IMR-90 (cell line): ENCODE data around the gene ARHGAP45. TPM values are rescaled to one million over a fixed set of nuclear protein-coding genes. Genes with fewer than 3 reads are reported as not detected.

Source experiments
- ATAC-seq: fragments of 200-7000 bp; cut with Tn5 transposase; 2 replicates; pipeline ENCODE4 v1.9.1; 2020; ENCODE audit warnings: low read depth, mild to moderate bottlenecking, moderate library complexity
- BruUV-seq: library from RNA; stranded (reverse); fragments of 400-500 nt; replicated peaks from 2 replicates; lab custom pipeline; 2021; lab: Mats Ljungman, UMichigan
- CTCF ChIA-PET: fragments of 300-600 bp; formaldehyde crosslinking; extraction: SDS; loops from one replicate; lab custom pipeline; 2021; ENCODE audit warnings: antibody characterized with exemption; lab: Yijun Ruan, JAX
- POLR2A ChIA-PET: fragments of 300-600 bp; sonication (Branson Sonifier 250); formaldehyde crosslinking; loops from one replicate; lab custom pipeline; 2022; ENCODE audit warnings: antibody characterized with exemption; ENCODE audit not compliant: unreplicated experiment; lab: Charles Lee
- DNase-seq: peaks from one replicate; pipeline ENCODE4 v3.0.0; 2013
- H2AFZ ChIP-seq: replicated peaks from 2 replicates; pipeline ENCODE3; 2013; ENCODE audit warnings: low read length, mild to moderate bottlenecking; ENCODE audit not compliant: poor library complexity
- H2AK5ac ChIP-seq: 2 replicates; pipeline ENCODE4 v1.6.1; 2013; ENCODE audit warnings: low read depth, low read length, inconsistent platforms
- H2AK9ac ChIP-seq: replicated peaks from 2 replicates; pipeline ENCODE3; 2013; ENCODE audit warnings: mild to moderate bottlenecking, low read depth, low read length, moderate library complexity; ENCODE audit not compliant: poor library complexity
- H2BK120ac ChIP-seq: 2 replicates; pipeline ENCODE4 v1.6.1; 2013; ENCODE audit warnings: low read depth, low read length, inconsistent platforms
- H2BK15ac ChIP-seq: 3 replicates; pipeline ENCODE4 v1.6.1; 2013; ENCODE audit warnings: low read depth, low read length, inconsistent platforms
- H2BK20ac ChIP-seq: 2 replicates; pipeline ENCODE4 v1.6.1; 2013; ENCODE audit warnings: low read depth, mild to moderate bottlenecking, inconsistent platforms, low read length, moderate library complexity
- H2BK5ac ChIP-seq: 2 replicates; pipeline ENCODE4 v1.6.1; 2013; ENCODE audit warnings: mild to moderate bottlenecking, low read depth, low read length, inconsistent platforms; ENCODE audit not compliant: poor library complexity, severe bottlenecking
- H3K14ac ChIP-seq: replicated peaks from 2 replicates; pipeline ENCODE4 v1.6.1; 2013; ENCODE audit warnings: low read depth, low read length, inconsistent platforms
- H3K18ac ChIP-seq: 2 replicates; pipeline ENCODE4 v1.6.1; 2013; ENCODE audit warnings: low read depth, low read length, control low read depth
- H3K23ac ChIP-seq: 2 replicates; pipeline ENCODE4 v1.6.1; 2013; ENCODE audit warnings: low read depth, low read length, inconsistent platforms
- H3K27ac ChIP-seq: 2 replicates; pipeline ENCODE4 v1.5.1; 2013; ENCODE audit warnings: mild to moderate bottlenecking, control low read depth, low read length; ENCODE audit not compliant: insufficient read depth
- H3K27me3 ChIP-seq: 2 replicates; pipeline ENCODE4 v1.6.1; 2013; ENCODE audit warnings: low read length; ENCODE audit not compliant: control insufficient read depth, insufficient read depth
- H3K36me3 ChIP-seq: 2 replicates; pipeline ENCODE4 v1.6.1; 2013; ENCODE audit warnings: low read length, mixed read lengths; ENCODE audit not compliant: control insufficient read depth, insufficient read depth
- H3K4ac ChIP-seq: 2 replicates; pipeline ENCODE4 v1.6.1; 2013; ENCODE audit warnings: low read depth, low read length, inconsistent platforms
- H3K4me1 ChIP-seq: 2 replicates; pipeline ENCODE4 v1.6.1; 2013; ENCODE audit warnings: low read length, mixed read lengths; ENCODE audit not compliant: control insufficient read depth, insufficient read depth
- H3K4me2 ChIP-seq: 2 replicates; pipeline ENCODE4 v1.6.1; 2013; ENCODE audit warnings: low read depth, mild to moderate bottlenecking, control low read depth, low read length, moderate library complexity
- H3K4me3 ChIP-seq: 2 replicates; pipeline ENCODE4 v1.5.1; 2013; ENCODE audit warnings: low read depth, mild to moderate bottlenecking, control low read depth, low read length, moderate library complexity; ENCODE audit not compliant: insufficient read depth
- H3K56ac ChIP-seq: 2 replicates; pipeline ENCODE4 v1.6.1; 2013; ENCODE audit warnings: low read length, inconsistent platforms; ENCODE audit not compliant: insufficient read depth; ENCODE audit errors: extremely low read depth
- H3K79me1 ChIP-seq, 2 experiments: 2 replicates each; pipeline ENCODE4 v1.6.1; 2013; ENCODE audit warnings: low read length in 2 of 2, inconsistent platforms in 1 of 2, low read depth in 1 of 2
- H3K9ac ChIP-seq: 2 replicates; pipeline ENCODE4 v1.6.1; 2013; ENCODE audit warnings: low read depth, low read length, control low read depth
- H3K9me1 ChIP-seq: 2 replicates; pipeline ENCODE4 v1.6.1; 2013; ENCODE audit warnings: low read length, inconsistent platforms; ENCODE audit not compliant: insufficient read depth
- H3K9me3 ChIP-seq: 2 replicates; pipeline ENCODE4 v1.6.1; 2013; ENCODE audit warnings: low read length; ENCODE audit not compliant: control insufficient read depth, insufficient read depth
- H4K20me1 ChIP-seq: 2 replicates; pipeline ENCODE4 v1.6.1; 2013; ENCODE audit warnings: low read length, inconsistent platforms; ENCODE audit not compliant: insufficient read depth
- H4K5ac ChIP-seq: 2 replicates; pipeline ENCODE4 v1.6.1; 2013; ENCODE audit warnings: mild to moderate bottlenecking, low read depth, low read length, control low read depth
- H4K8ac ChIP-seq, 2 experiments: 2 replicates each; pipeline ENCODE4 v1.6.1; 2013; ENCODE audit warnings: low read depth in 2 of 2, low read length in 2 of 2, control low read depth in 1 of 2, inconsistent platforms in 1 of 2
- H4K91ac ChIP-seq: 2 replicates; pipeline ENCODE4 v1.6.1; 2013; ENCODE audit warnings: low read depth, low read length, inconsistent platforms; ENCODE audit not compliant: insufficient read depth
- CEBPB ChIP-seq: IDR thresholded peaks from 2 replicates; pipeline ENCODE4 v1.6.1; 2012; ENCODE audit warnings: low read depth, low read length, improper control_type of control experiment
- MAFK ChIP-seq: IDR thresholded peaks from 2 replicates; pipeline ENCODE4 v1.6.1; 2012; ENCODE audit warnings: low read depth, low read length, improper control_type of control experiment
- MXI1 ChIP-seq: IDR thresholded peaks from 2 replicates; pipeline ENCODE4 v1.6.1; 2012; ENCODE audit warnings: low read depth, mild to moderate bottlenecking, low read length, moderate library complexity, borderline replicate concordance
- RAD21 ChIP-seq: IDR thresholded peaks from 2 replicates; pipeline ENCODE4 v1.6.1; 2012; ENCODE audit warnings: low read length, improper control_type of control experiment
- WGBS, 2 experiments: methylation state at CpG; one replicate each; pipeline versions ENCODE4 v1.1.5 to v1.1.7; 2013; ENCODE audit warnings: missing lambda C conversion rate in 2 of 2; ENCODE audit not compliant: insufficient read length in 1 of 2; ENCODE audit errors: extremely low coverage in 2 of 2; 5-methylcytosine and 5-hydroxymethylcytosine counted together
- dilution Hi-C: fragments of 300-500 bp; cut with HindIII; formaldehyde crosslinking; loops from one replicate; pipeline ENCODE4 v1.14.3; 2018; ENCODE audit warnings: low sequenced_read_pairs; ENCODE audit not compliant: unreplicated experiment
- in situ Hi-C: fragments of 300-500 bp; cut with MboI; formaldehyde crosslinking; loops from 3 replicates; pipeline ENCODE4 v1.14.3; 2019; ENCODE audit warnings: low sequenced_read_pairs, inconsistent platforms, mixed read lengths
- intact Hi-C: fragments of 100-400 bp; cut with micrococcal nuclease; formaldehyde crosslinking; loops from 2 replicates; pipeline ENCODE4 v1.10.0; 2022
- polyA plus RNA-seq, 3 experiments: library from polyadenylated mRNA; depleted of rRNA; stranded (reverse); fragments of >200 nt; gene quantifications; 2 replicates each; pipeline ENCODE4 v1.2.3, GENCODE V29; 2012; ENCODE audit warnings: low replicate concordance in 1 of 3
- total RNA-seq: library from RNA; depleted of rRNA; stranded (reverse); fragments of >200 nt; gene quantifications from 2 replicates; pipeline ENCODE4 v1.2.3, GENCODE V29; 2012
- TF ChIP-seq, protein P1 (sequence below): conservative IDR thresholded peaks from 2 replicates; pipeline ENCODE4 v1.5.1; 2012; ENCODE audit warnings: mild to moderate bottlenecking, low read depth, low read length, improper control_type of control experiment

ARHGAP45 gene
- total and polyA plus RNA-seq, 2 of the 4 experiments (the other 2 are of a cell fraction), result 1.3 to 1.7 TPM

GRCh38 chr19:1110809-1111640 is 44.1 kb downstream of the ARHGAP45 start:
- no peak overlapping the region for H2BK120ac ChIP-seq
- H4K5ac ChIP-seq, result no peak overlapping the region
- H3K14ac ChIP-seq, result no peak overlapping the region
- in situ Hi-C loops, result no loop called here
- H3K4me3 ChIP-seq, result no peak overlapping the region
- H4K20me1 ChIP-seq, result peaks cover 42% of the 10 kb centered on the region
- H3K4me1 ChIP-seq, result peaks cover 11% of the 10 kb centered on the region
- intact Hi-C loops, result loop anchor here (5.0 kb wide), 1 partner anchor 81 kb away; no protein-coding TSS in a partner anchor
- 50% methylated on average over 2 of the region's 18 CpGs; no CpG with 5 or more reads in 1 of the 2 experiments for WGBS, 2 experiments
- BruUV-seq, result no TSS peak
- no peak overlapping the region for H2BK5ac ChIP-seq
- H3K9ac ChIP-seq, result no peak overlapping the region
- no peak overlapping the region for H3K4ac ChIP-seq
- H3K79me1 ChIP-seq, result peaks cover 3 to 31% of the 10 kb centered on the region in 2 experiments; a peak in 3 of 4 replicates
- H3K4me2 ChIP-seq, result no peak overlapping the region
- no peaks in the 10 kb centered on the region for H3K27me3 ChIP-seq
- H2AFZ ChIP-seq, result no peak overlapping the region
- H4K91ac ChIP-seq, result no peak overlapping the region
- no peak overlapping the region for H2BK15ac ChIP-seq
- H3K56ac ChIP-seq, result no peak overlapping the region
- H2BK20ac ChIP-seq, result no peak overlapping the region
- ChIA-PET POLR2A (interaction anchor here (0.6 kb wide), 1 partner anchor 17 kb away, joined by 4 read pairs; no protein-coding TSS in a partner anchor), CTCF (no interaction called here)
- H3K18ac ChIP-seq, result no peak overlapping the region
- H3K23ac ChIP-seq, result no peak overlapping the region
- no peak overlapping the region for H3K27ac ChIP-seq
- DNase-seq, result no peak
- ATAC-seq, result no peak
- dilution Hi-C loops, result no loop called here
- no peaks in the 10 kb centered on the region for H3K9me1 ChIP-seq
- H3K36me3 ChIP-seq, result peaks cover 78% of the 10 kb centered on the region
- no peaks in the 10 kb centered on the region for H3K9me3 ChIP-seq
- no peak overlapping the region for H4K8ac ChIP-seq
- H2AK9ac ChIP-seq, result peak overlapping the region; percentile 28
- no peak overlapping the region for H2AK5ac ChIP-seq
- no peak for TF ChIP-seq RAD21
- no peak for TF ChIP-seq MAFK
- no peak for TF ChIP-seq CEBPB
- TF ChIP-seq, protein P1, sequence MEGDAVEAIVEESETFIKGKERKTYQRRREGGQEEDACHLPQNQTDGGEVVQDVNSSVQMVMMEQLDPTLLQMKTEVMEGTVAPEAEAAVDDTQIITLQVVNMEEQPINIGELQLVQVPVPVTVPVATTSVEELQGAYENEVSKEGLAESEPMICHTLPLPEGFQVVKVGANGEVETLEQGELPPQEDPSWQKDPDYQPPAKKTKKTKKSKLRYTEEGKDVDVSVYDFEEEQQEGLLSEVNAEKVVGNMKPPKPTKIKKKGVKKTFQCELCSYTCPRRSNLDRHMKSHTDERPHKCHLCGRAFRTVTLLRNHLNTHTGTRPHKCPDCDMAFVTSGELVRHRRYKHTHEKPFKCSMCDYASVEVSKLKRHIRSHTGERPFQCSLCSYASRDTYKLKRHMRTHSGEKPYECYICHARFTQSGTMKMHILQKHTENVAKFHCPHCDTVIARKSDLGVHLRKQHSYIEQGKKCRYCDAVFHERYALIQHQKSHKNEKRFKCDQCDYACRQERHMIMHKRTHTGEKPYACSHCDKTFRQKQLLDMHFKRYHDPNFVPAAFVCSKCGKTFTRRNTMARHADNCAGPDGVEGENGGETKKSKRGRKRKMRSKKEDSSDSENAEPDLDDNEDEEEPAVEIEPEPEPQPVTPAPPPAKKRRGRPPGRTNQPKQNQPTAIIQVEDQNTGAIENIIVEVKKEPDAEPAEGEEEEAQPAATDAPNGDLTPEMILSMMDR, result no peak
- no peak for TF ChIP-seq MXI1
